ENCODE results near the gene AGPAT4. TPM values are rescaled to one million over a fixed set of nuclear protein-coding genes. Genes with fewer than 3 reads are reported as not detected.
"Not testable (repeated sequence)": the region's sequence is repeated elsewhere in the genome, so short reads cannot be mapped to it uniquely, and the experiment has no call there.

AGPAT4 gene
- total RNA-seq, 2 donors from 2014 or later = 7.3 to 8.9 TPM

GRCh38 chr6:161136655-161137054 is 137.2 kb downstream of the AGPAT4 start:
- Mint-ChIP-seq H3K36me3 (no peaks in the 10 kb centered on the region), H3K9me3 (no peaks in the 10 kb centered on the region), H3K27ac (no peak overlapping the region)
- no peak for ATAC-seq
- DNase-seq (ENCODE audit: low spot score in 2 of 2) = no peak

GRCh38 chr6:161135695-161136591 is 137.9 kb downstream of the AGPAT4 start:
- ATAC-seq = peak in 1 of 2 donors; percentile 43
- H3K36me3 Mint-ChIP-seq = no peaks in the 10 kb centered on the region
- H3K27ac Mint-ChIP-seq = peak overlapping the region in 1 of 2 donors; percentile 46
- DNase-seq (ENCODE audit: low spot score in 2 of 2) = no peak
- no peaks in the 10 kb centered on the region for H3K9me3 Mint-ChIP-seq

GRCh38 chr6:161134550-161135298 is 139.1 kb downstream of the AGPAT4 start:
- ATAC-seq (no peak), DNase-seq (ENCODE audit: low spot score in 2 of 2) (no peak)
- Mint-ChIP-seq H3K27ac (peak overlapping the region; percentile 5 to 74), H3K36me3 (no peaks in the 10 kb centered on the region), H3K9me3 (no peaks in the 10 kb centered on the region)

- ATAC-seq = no peak
- DNase-seq (ENCODE audit: low spot score in 2 of 2) = no peak
- no peaks in the 10 kb centered on the region for H3K9me3 Mint-ChIP-seq
- peak overlapping the region in 1 of 2 donors; percentile 29 for H3K27ac Mint-ChIP-seq
- peaks cover 0 to 7% of the 10 kb centered on the region in 2 donors for H3K36me3 Mint-ChIP-seq
Observed at GRCh38 chr6:161133963-161134362, 139.9 kb downstream of the AGPAT4 start.

- H3K27ac Mint-ChIP-seq = no peak overlapping the region
- DNase-seq (ENCODE audit: low spot score in 2 of 2) = no peak
- peaks cover 0 to 3% of the 10 kb centered on the region in 2 donors for H3K9me3 Mint-ChIP-seq
- ATAC-seq = no peak
- H3K36me3 Mint-ChIP-seq = peaks cover 0 to 12% of the 10 kb centered on the region in 2 donors
Observed at GRCh38 chr6:161132384-161132783, 141.5 kb downstream of the AGPAT4 start.

GRCh38 chr6:161130967-161131766 is 142.7 kb downstream of the AGPAT4 start:
- H3K36me3 Mint-ChIP-seq = peaks cover 4 to 24% of the 10 kb centered on the region in 2 donors
- DNase-seq (ENCODE audit: low spot score in 2 of 2) (no peak), ATAC-seq (no peak)
- H3K27ac Mint-ChIP-seq = no peak overlapping the region
- H3K9me3 Mint-ChIP-seq = peaks cover 0 to 6% of the 10 kb centered on the region in 2 donors

GRCh38 chr6:161130541-161130940 is 143.3 kb downstream of the AGPAT4 start:
- ATAC-seq (no peak), DNase-seq (ENCODE audit: low spot score in 2 of 2) (no peak)
- Mint-ChIP-seq H3K36me3 (peaks cover 11 to 25% of the 10 kb centered on the region in 2 donors), H3K27ac (peak overlapping the region in 1 of 2 donors; percentile 91), H3K9me3 (peaks cover 0 to 6% of the 10 kb centered on the region in 2 donors)

GRCh38 chr6:161128680-161129196 is 145.1 kb downstream of the AGPAT4 start:
- peak overlapping the region; percentile 63 to 91 for H3K27ac Mint-ChIP-seq
- H3K9me3 Mint-ChIP-seq = peaks cover 12 to 22% of the 10 kb centered on the region in 2 donors
- DNase-seq (ENCODE audit: low spot score in 2 of 2) (no peak), ATAC-seq (peak; percentile 80 to 84)
- peaks cover 29 to 43% of the 10 kb centered on the region in 2 donors for H3K36me3 Mint-ChIP-seq

GRCh38 chr6:161128230-161128629 is 145.6 kb downstream of the AGPAT4 start:
- DNase-seq (ENCODE audit: low spot score in 2 of 2) (no peak), ATAC-seq (peak; percentile 53 to 66)
- Mint-ChIP-seq H3K27ac (peak overlapping the region; percentile 63 to 91), H3K36me3 (peaks cover 34 to 48% of the 10 kb centered on the region in 2 donors), H3K9me3 (peaks cover 14 to 24% of the 10 kb centered on the region in 2 donors)

GRCh38 chr6:161127071-161127740 is 146.7 kb downstream of the AGPAT4 start:
- Mint-ChIP-seq H3K9me3 (peaks cover 19 to 30% of the 10 kb centered on the region in 2 donors), H3K27ac (peak overlapping the region; percentile 74 to 91), H3K36me3 (peaks cover 44 to 59% of the 10 kb centered on the region in 2 donors)
- DNase-seq (ENCODE audit: low spot score in 2 of 2) = no peak
- no peak for ATAC-seq

GRCh38 chr6:161125591-161125990 is 148.3 kb downstream of the AGPAT4 start:
- DNase-seq (ENCODE audit: low spot score in 2 of 2) = no peak
- peaks cover 55 to 74% of the 10 kb centered on the region in 2 donors for H3K36me3 Mint-ChIP-seq
- peaks cover 25 to 36% of the 10 kb centered on the region in 2 donors for H3K9me3 Mint-ChIP-seq
- no peak overlapping the region for H3K27ac Mint-ChIP-seq
- no peak for ATAC-seq

- not testable (repeated sequence) for H3K27ac Mint-ChIP-seq; DNase-seq (ENCODE audit: low spot score in 2 of 2); ATAC-seq
- H3K9me3 Mint-ChIP-seq = peaks cover 32 to 41% of the 10 kb centered on the region in 2 donors
- peaks cover 75 to 88% of the 10 kb centered on the region in 2 donors for H3K36me3 Mint-ChIP-seq
Observed at GRCh38 chr6:161123319-161123718, 150.5 kb downstream of the AGPAT4 start.

GRCh38 chr6:161117942-161118341 is 155.9 kb downstream of the AGPAT4 start:
- DNase-seq (ENCODE audit: low spot score in 2 of 2) (no peak), ATAC-seq (no peak)
- H3K36me3 Mint-ChIP-seq = peaks cover 68 to 74% of the 10 kb centered on the region in 2 donors
- peak overlapping the region in 1 of 2 donors; percentile 51 for H3K27ac Mint-ChIP-seq
- peaks cover 17 to 18% of the 10 kb centered on the region in 2 donors for H3K9me3 Mint-ChIP-seq

GRCh38 chr6:161117308-161117707 is 156.6 kb downstream of the AGPAT4 start:
- DNase-seq (ENCODE audit: low spot score in 2 of 2) (no peak), ATAC-seq (no peak)
- peaks cover 68 to 74% of the 10 kb centered on the region in 2 donors for H3K36me3 Mint-ChIP-seq

GRCh38 chr6:161116554-161116953 is 157.3 kb downstream of the AGPAT4 start:
- Mint-ChIP-seq H3K27ac (peak overlapping the region in 1 of 2 donors; percentile 68), H3K9me3 (peaks cover 8 to 9% of the 10 kb centered on the region in 2 donors), H3K36me3 (peaks cover 65 to 74% of the 10 kb centered on the region in 2 donors)
- ATAC-seq (peak in 1 of 2 donors; percentile 64), DNase-seq (ENCODE audit: low spot score in 2 of 2) (no peak)

More at GRCh38 chr6:161117308-161117707, 156.6 kb downstream of the AGPAT4 start:
- Mint-ChIP-seq H3K9me3 (peaks cover 12 to 14% of the 10 kb centered on the region in 2 donors), H3K27ac (peak overlapping the region in 1 of 2 donors; percentile 24)

Data from activated naive CD4-positive, alpha-beta T cell treated with anti-CD3 and anti-CD28 coated beads, Interleukin-2, amount 50 U/mL, for 72 hours (primary cell).